Measurements from ENCODE around the gene ABTB2. TPM values are rescaled to one million over a fixed set of nuclear protein-coding genes. Genes with fewer than 3 reads are reported as not detected.
A peak's percentile ranks its signal among the peaks of the same experiment; 100 is the strongest.

ABTB2 gene
- total RNA-seq, 1 donor from 2014 or later, result 6.1 TPM

GRCh38 chr11:34317036-34317360 is 40.8 kb downstream of the ABTB2 start:
- no peak for DNase-seq (ENCODE audit: low spot score)

GRCh38 chr11:34316347-34317035 is 41.3 kb downstream of the ABTB2 start:
- no peak for DNase-seq (ENCODE audit: low spot score)

- DNase-seq (ENCODE audit: low spot score), result no peak
These were observed 42.4 kb downstream of the ABTB2 start for GRCh38 chr11:34315394-34315793.

- no peak for DNase-seq (ENCODE audit: low spot score)
These were observed 42.9 kb downstream of the ABTB2 start for GRCh38 chr11:34314936-34315335.

GRCh38 chr11:34314176-34314575 is 43.6 kb downstream of the ABTB2 start:
- DNase-seq (ENCODE audit: low spot score), result no peak

- DNase-seq (ENCODE audit: low spot score), result no peak
These were observed 44.7 kb downstream of the ABTB2 start for GRCh38 chr11:34313099-34313517.

GRCh38 chr11:34311126-34311525 is 46.7 kb downstream of the ABTB2 start:
- no peak for DNase-seq (ENCODE audit: low spot score)

- no peak for DNase-seq (ENCODE audit: low spot score)
These were observed 47.8 kb downstream of the ABTB2 start for GRCh38 chr11:34309965-34310364.

GRCh38 chr11:34308913-34309585 is 48.8 kb downstream of the ABTB2 start:
- no peak for DNase-seq (ENCODE audit: low spot score)

GRCh38 chr11:34308049-34308912 is 49.5 kb downstream of the ABTB2 start:
- no peak for DNase-seq (ENCODE audit: low spot score)

GRCh38 chr11:34305780-34306179 is 52.0 kb downstream of the ABTB2 start:
- no peak for DNase-seq (ENCODE audit: low spot score)

- peak; percentile 22 for DNase-seq (ENCODE audit: low spot score)
These were observed 52.6 kb downstream of the ABTB2 start for GRCh38 chr11:34305193-34305592.

- no peak for DNase-seq (ENCODE audit: low spot score)
These were observed 54.7 kb downstream of the ABTB2 start for GRCh38 chr11:34303028-34303570.

GRCh38 chr11:34302046-34302921 is 55.5 kb downstream of the ABTB2 start:
- DNase-seq (ENCODE audit: low spot score), result no peak

GRCh38 chr11:34300926-34301295 is 56.9 kb downstream of the ABTB2 start:
- DNase-seq (ENCODE audit: low spot score), result no peak

- DNase-seq (ENCODE audit: low spot score), result no peak
These were observed 57.5 kb downstream of the ABTB2 start for GRCh38 chr11:34300026-34300925.

GRCh38 chr11:34299284-34299972 is 58.4 kb downstream of the ABTB2 start:
- DNase-seq (ENCODE audit: low spot score), result peak; percentile 22

GRCh38 chr11:34298871-34299270 is 58.9 kb downstream of the ABTB2 start:
- DNase-seq (ENCODE audit: low spot score), result no peak

GRCh38 chr11:34296412-34296811 is 61.4 kb downstream of the ABTB2 start:
- no peak for DNase-seq (ENCODE audit: low spot score)

Data from mesenteric fat pad (tissue), 1 donor.